Stimulated activated CD4-positive, alpha-beta T cell treated with anti-CD3 and anti-CD28 coated beads, Interleukin-1b, Interleukin-23, amount 100 ng/mL, for 4 hours (primary cell): ENCODE results near the gene NRIP3.
A peak's percentile ranks its signal among the peaks of the same experiment; 100 is the strongest.
"Not testable (repeated sequence)": the region's sequence is repeated elsewhere in the genome, so short reads cannot be mapped to it uniquely, and the experiment has no call there.

ENCODE experiments used
- DNase-seq, 2 donors: peaks; one replicate each; pipeline ENCODE4 v3.0.0-alpha.2; 2020; ENCODE audit warnings: low read depth in 2 of 2

The NRIP3 gene

DNA sequence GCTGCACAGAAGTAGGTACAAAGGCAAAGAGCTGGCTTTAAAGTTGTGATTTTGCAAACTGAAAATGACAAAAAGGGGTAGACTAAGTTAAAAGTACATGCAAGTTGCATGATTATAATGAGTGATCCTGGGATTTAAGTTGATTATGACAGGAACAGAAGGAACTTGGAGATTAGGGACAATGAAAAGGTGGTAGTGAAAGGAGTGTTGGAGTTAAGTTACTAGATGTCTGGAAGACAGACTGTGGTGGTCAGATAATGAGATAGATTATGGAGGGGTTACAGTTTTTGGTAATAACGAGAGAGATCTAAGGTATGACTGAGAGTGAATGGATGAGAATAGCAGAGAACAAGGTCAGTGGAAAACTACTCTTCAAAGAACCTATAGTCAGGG is 31.9 kb downstream of the NRIP3 start:
- DNase-seq: no peak

DNA sequence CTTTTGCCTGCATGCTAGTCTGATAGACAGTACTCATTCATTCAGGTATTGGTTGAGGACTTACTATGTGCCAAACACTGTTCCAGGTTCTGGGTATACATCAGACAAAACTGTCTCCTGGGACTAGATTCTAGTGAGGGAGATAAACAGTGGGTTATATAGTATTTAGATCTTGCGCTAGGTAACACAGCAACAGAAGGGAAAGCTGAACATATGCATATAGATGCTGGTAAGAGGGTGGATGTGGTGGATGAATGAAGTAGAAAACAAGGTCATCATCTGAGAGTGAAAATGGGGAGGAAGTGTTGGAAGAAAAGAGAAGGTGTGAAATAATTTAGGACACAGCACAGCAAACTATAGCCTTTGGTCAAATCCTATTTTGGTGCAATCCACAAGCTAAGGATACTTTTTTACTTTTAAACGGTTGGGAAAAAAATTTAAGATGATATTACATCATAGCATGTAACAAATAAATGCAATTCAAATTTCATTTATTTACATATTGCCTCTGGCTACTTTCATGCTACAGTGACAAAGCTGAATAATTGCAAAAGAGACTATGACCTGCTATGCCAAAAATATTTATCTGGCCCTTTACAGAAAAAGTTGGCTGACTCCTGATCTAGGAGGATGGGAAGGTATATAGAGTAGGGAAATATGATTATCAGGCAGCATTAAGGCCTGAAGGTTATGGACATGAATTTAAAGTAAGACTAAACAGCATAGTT is 32.4 kb downstream of the NRIP3 start:
- no peak for DNase-seq

DNA sequence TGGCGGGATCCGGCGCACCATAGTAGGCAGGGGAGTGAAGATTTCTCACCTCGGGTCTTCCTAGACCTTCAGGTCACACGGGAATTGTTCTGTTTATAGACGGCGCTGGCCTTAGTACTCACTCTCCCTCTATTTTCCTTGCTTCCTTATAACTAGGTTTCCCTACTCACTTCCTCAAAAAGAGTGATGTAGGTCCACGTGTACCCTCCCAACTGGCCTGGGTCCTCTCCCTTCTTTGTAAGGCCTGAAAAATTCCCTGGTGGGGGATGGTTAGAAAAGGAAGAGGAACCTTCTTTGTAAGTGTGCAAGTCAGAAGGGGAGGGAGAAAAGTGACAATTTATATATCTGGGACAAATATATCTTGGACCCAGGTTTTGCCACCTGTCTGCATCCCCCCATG is 36.6 kb downstream of the NRIP3 start:
- no peak for DNase-seq

DNA sequence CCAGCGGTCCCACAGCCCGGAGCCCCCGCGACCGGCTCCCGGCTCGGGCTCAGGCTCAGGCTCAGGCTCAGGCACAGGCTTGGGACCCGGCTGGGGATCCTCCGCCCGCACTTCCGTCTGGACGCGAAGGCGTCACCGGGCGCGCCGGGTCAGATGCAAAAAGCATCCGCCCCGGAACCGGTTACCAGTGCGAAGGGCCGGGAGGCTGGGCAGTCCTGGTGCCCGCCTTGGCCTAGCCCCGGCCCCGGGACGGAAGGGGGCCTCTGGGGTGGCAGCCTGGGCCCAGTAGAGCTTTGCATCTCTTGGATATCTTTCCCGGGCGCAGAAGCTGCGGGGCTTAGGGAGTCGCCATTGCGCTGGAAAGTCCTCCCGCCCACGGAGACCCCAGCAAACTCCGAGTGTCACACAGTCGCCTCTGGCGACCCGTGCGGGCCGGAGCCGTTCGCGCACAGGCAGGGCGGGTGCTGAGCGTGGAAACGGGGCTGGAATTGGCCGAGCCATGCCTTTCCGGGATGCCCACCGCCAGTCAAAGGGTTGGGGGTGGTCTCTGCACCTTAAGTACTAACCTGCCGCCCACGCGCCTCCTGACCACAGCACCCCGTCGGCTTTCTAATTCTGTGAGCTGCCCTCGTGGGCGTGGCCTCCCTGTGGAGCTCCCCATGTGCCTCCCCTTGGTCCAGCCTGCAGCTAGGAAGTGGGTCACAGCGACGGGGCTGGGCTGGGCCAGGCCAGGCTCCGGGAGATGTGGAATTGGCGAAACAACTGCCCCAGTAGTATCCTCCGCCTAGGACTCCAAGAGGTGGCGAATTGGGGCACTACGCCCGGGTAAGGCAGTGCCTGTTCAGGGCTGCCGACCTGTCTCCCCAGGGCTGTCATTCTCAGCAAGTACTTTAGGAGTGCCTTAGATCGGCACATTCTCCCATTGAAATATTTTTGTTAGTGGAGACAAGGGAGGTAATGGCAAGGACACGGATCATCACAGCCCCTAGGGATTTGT is 39.2 kb downstream of the NRIP3 start, which contains the start of gene TMEM9B:
TSS of gene TMEM9B (minus strand) at position 119 of the 997 bp plus-strand sequence. CDS start 129 bp downstream, outside the sequence.
- DNase-seq: peak; percentile 48 to 76

DNA sequence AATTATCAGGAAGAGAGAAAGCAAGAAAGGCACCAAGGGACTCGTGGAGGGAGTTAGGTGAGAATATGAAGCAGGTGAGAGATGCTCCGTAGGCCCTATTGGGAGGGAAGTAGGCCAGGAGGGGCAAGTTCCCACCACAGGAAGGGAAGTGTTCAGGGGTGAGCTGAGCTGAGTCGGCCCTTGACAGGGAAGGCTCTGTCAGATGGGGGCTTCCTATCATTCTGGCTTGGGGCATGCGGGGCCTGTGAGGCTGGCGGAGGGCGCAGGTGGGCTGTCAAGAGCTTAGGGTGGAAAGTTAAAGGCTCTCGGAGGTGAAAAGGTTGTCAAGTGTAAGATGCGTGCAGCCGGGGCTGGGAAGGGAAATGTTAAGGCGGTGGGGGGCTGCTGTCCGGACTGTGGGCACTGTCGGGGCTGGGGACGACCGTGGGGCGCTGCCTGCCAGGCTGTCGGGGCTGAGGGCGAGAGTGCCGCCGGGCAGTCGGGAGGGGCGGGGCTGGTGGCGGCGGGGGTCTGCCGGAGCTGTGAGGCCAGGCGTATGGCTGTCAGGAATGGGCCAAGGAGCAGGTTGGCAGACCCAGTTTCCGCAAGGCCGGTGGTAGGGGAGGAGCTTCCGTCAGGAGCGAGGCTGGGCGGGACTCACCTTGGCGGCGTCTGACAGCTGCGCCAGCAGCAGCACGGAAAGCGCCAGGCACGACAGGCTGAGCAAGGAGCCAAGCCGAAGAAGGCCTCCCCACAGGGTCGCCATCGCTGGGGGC is 40.1 kb downstream of the NRIP3 start:
- DNase-seq: peak; percentile 63 to 70

DNA sequence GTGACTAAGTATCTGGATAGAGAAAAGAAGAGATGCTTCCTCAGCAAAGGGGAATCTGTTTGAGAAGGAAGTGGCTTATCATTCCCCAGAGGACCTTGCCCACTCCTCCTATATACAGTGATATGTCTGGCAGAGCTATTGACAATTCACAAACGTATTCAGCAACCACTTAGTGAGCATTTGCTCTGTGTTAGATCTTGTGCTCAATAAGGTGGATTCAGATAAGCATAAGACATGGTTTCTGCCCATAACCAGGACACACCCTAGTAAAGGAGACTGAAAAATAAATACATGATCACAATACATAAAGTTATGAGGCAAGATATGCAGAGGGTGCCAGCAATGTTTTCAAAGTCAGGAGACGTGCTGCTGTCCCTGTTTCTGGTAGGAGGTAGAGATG is 41.0 kb downstream of the NRIP3 start:
- no peak for DNase-seq

DNA sequence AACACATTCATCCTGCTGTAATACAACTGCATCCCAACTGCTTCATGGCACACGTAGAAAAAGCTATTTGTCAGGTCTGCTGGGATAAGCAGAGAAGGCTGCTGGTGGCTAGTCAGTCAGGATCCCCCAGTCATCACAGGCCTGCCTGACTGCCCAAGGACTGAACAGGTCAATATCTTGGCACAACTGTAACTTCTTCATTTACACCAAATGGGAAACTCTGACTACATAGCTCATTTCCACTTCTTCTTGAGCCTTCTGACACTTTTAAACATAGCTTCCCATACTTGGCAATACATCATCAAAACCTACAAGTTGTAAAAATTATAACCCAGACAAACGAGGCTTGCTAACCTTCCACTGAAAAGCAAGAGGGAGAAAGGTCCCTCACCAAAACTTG is 42.4 kb downstream of the NRIP3 start:
- DNase-seq: no peak

DNA sequence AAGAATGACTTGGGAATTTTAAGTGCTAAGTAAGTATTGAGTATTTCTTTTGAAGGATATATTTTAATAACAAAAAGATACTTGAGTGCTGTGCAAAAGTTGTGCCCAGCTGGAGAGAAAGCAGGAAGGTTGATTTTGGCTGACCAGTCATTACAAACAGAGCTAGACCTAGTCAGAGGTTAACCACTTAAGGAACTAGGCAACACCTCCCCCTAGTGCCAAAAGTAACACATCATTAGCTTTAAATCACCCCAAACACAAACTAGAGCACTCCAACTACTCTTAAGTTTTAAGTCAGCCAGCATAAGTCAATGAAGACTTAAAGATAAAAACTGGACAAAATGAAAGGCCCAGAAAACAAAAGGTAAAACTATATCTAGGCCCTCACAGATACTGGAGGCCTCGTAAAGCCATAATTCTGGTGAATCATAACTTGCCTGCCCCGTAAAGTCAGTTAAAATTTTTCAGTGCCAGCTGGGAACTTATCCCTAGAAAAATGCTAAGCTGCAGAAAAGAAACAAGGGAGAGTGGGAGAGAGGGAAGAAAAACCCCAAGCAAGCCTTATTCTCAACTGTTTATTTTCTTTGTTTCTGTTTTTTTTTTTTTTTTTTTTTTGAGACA is 44.1 kb downstream of the NRIP3 start:
- peak in 1 of 2 donors; percentile 14 for DNase-seq

DNA sequence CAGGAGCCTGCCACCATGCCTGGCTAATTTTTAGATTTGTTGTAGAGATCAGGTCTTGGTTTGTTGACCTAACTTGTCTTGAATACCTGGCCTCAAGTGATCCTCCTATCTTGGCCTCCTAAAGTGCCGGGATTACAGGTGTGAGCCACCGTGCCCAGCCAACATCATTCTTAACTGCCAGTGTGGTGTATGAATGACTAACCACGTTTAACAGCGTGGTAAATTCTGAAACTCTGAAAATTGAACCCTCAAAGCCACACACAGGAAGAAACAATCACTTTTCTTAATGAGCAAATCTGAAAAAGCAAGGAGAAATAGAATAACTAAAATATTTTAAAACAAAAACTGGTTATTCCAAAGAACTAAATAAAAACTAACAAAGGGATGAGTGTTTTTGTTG is 46.9 kb downstream of the NRIP3 start:
- no peak for DNase-seq

DNA sequence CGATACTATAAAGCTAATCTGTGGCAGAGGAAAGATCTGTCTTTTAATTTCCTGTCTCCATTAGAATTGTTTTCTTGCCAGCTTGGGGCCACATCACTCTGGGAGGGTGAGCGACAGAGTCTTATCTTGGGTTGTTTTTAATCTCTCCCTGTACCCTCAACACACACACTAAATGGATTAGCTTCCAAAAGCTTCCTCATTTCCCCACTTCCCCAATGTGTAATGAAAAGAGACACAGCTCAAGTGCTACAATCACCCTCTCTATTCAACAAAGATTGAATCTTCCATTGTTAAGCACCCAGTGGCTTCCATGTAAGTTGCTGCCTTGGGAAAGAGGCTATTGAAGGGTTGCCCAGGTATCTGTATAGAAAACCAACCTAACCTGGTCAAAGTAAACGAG is 54.9 kb downstream of the NRIP3 start:
- no peak for DNase-seq

DNA sequence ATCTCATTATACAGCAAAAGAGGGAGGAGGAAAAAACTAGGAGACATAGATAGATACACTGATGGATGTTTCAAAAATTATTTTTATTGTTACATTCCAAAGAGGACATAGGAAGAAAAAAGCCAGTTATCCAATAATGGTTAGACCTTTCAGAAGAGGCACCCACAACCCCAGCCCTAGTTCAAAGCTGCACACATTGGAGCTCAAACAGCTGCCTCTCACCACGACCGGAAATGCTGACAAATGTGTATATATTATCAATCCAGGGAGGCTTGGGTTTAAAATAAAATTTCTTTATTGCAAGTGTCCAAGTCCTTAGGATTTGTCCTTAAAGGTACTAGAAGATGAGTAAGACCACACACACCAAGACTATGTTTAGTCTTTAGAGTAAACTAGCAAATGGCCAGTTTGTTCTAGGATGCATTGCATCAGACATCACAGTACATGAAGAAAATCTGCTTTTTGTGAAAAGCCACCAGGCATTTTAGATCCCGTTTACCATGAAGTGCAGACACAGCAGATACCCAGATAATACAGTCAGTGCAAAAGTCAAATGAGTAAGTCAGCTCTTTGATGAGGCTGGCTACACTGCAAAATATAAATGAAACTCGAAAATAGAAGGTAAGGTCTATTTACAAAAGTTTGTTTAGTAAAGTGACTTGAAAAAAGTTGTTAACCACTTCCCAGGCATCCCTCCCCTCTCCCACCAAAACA is 56.4 kb downstream of the NRIP3 start:
- DNase-seq: no peak

DNA sequence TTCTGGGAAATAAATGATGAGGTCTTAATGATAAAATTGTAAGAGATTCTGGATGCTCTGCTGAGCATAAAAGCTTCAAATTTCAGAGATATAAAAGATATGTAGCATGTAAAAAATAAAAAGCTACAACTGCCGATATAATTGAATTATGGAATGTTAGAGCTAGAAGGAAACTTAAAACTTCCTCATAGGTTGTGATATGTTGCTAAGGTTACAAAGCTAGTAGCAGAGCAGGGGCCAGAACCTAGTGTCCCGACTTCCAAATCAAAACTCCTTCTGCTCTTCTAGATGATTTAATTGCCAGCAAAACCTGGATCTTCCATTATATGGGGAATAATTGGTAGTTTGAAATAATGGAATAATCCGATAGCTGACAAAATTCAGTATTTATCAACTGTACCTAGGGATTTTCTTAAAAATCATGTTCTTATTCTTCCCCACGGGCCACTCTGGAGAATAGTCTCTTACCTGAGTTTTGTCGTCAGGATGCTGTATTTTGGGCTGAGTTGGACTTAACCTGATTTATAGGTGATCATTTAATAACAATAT is 61.2 kb downstream of the NRIP3 start, which contains the start of gene ASCL3:
TSS of gene ASCL3 (minus strand) at position 499 of the 549 bp plus-strand sequence. CDS start 4,855 bp downstream, outside the sequence.
- DNase-seq: no peak

DNA sequence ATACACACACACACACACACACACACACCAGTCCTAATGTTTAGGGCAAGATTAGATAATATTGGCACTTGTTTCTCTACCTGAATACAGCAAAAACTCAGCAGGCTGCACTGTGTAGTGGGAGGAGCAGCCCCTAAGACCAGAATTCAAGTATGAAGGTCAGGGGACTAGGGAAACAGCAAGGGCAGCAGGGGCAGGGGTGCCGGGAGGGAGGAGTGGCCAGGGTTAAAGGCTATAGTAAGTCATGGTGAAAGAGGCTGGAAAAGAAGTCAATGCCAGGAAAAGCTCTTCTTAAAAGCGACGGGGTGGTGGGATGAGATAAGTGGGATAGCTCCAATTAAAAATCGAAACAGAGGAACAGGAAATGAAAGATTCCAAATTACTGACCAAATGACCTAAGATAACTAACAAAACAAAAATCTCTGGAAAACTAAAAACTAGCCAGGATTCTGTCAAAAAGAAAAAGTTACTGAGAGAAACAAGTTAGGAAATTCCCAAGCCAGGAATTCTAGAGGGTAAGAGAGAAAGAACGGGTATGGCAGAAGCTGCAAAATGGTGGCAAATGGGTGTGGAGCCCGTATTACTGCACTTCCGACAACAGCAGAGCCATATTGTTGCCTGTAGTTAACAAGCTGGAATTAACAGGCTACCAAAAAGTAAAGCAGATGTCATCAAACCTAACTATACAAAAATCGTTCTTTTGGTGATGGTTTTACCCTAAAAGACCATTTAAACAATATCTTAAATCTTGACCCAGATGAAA is 62.3 kb downstream of the NRIP3 start:
- DNase-seq: no peak

DNA sequence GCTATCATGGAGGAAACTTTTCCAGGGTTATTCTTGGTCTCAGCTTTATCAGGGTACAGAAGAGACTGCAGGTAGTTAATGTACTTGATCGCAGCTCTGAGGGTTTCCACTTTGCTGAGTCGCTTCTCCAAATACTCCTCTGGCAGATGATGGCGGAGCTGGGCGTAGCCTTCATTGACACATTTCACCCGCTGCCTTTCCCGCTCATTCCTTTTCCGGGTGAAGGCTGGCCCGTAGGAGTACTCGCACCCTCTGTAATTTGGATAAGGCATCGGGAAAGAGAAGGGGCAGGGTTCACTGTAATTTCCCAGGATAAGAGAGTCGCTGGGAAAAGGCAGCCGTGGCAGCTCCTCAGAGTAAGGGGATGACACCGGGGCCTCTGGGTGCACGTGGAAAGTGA is 66.1 kb downstream of the NRIP3 start:
- DNase-seq: no peak

DNA sequence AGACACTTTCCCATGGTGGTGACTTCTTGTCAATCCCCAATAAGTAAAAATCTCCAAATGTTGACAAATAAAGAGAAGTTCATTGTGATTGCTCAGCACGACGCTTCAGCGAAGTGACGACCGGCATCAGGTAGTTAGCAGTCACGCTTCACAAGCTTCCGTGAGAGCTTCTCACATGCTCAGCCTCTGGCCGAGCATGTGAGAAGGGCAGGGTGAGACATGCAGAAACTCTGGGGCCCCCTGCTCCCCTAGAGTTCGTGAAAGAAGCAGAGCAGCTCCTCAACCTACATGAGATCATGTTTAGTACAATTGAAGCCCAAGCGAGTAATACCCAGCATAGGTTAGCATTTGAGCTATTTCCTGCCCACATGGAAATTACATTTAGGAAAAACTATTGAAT is 66.6 kb downstream of the NRIP3 start:
- no peak for DNase-seq

DNA sequence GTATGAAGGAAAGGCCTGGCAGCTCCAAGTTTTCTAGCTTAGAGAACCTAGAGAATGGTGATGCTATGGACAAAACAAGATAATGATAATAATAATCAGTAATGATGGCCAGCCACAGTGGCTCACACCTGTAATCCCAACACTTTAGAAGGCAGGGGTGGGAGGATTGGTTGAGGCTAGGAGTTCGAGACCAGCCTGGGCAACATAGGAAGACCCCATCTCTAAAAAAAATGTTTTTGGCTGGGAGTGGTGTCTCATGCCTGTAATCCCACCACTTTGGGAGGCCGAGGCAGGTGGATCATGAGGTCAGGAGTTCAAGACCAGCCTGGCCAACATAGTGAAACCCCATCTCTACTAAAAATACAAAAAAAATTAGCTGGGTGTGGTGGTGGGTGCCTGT is 68.0 kb downstream of the NRIP3 start:
- not testable (repeated sequence) for DNase-seq

DNA sequence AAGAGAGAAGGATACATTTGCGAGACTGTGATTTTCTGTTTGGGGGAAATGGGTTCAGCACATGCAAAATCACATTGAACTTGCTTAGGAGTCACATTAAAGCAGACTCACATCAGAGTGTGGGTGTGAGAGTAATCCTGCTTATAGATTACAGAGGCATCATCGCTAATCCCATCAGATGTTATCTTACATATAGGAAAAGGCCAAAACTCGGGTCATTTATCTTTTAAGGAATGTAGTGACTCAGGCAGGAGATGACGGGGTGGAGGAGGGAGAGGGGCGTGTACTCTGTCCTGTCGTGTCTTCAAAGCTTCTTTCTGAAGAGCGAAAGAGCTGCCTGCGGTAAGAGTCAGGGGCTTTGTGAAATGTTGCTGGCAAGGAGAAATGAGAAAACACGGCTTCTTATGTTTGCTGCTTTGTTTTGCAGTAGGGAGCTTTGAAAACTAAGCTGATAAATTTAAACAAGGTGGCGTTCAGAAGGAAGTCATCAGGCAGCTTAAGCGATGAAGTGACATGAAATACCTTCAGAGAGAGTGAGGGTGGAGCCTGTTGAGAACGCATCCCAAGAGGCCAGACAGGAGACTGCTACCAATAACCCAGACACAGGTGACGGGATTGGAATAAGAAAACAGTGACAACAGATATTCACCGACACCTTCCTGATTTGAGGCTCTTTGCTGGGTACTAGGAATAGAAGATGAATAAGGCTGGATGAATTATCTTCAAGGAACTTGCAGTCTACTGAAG is 68.9 kb downstream of the NRIP3 start:
- DNase-seq: no peak

DNA sequence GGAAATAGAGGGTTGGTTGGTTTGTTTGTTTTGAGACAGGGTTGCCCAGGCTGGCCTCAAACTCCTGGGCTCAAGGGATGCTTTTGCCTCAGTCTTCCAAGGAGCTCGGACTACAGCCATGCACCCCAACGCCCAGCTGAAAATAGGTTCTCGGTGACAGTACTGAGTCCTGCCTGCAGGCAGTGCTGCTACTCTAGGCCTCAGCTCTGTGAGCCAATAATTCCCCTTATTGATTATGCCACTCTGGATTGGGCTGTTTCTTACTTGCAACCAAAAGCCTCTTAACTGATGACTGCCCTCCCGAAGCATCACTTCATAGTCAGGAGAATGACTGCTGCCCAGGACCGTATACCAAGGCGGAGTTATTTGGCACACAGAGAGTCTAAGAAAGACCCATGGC is 69.9 kb downstream of the NRIP3 start:
- no peak for DNase-seq

DNA sequence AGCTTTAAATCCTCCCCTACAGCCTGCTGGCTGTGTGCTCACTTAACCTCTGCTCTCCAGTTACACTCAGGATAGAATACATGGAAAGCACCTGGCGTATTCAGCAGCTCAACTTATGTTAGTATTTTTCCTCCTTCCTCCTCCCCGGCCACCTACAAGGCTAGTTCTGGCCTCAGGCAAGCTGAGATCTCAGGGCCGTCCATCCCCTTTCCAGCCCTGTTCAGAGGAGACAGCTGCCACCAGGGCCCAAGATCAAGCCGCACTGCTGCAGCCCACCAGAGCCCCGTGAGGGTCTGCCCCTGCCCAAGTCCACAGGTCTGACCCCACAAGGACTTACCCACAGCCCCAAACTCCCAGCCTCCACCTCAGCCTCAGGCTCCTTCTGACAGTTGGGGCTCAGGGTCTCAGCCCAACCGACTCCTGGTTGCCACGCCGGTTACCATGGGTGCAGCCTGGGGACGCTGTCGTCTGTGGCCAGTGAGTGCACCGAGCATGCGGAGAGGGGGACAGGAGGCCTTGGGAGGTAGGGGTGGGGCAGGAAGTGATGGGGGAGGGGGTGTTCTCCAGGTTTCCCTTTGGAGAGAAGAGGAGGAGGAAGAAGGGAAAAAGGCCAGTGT is 71.1 kb downstream of the NRIP3 start, which contains the start of gene C11orf16:
TSS of gene C11orf16 (minus strand) at position 384 of the 617 bp plus-strand sequence. CDS start 639 bp downstream, outside the sequence.
- DNase-seq: no peak
